ENCODE results near the gene RAB40AL. TPM values are rescaled to one million over a fixed set of nuclear protein-coding genes. Genes with fewer than 3 reads are reported as not detected.

RAB40AL gene
- total and polyA plus RNA-seq, 10 of the 15 experiments (the other 5 are each of a cell fraction or from before 2014, with no cell fraction given) = 0.13 to 0.45 (median 0.23) TPM; not detected in 4

DNA sequence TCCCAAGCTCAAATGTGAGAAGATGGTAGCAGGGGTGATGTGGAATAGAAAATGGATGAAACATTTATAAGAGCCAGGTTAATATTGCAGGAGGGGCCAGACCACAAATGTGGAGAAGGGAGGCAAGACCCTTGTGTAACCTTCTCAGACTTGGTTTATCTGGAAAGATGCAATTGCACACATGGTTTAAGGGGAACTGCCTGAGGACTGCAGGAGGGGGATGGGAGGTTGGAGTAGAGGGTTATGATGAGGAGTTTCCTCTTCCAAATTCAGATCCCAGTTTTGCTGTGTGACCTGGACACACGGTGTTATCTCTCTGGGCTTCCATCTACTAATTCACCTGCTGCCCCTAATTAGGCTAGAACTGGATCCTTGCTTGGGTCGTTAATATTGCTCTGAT, 46.1 kb downstream of the RAB40AL start:
- TF ChIP-seq ZSCAN29 (IDR thresholded peaks at IDR 0.05) (no peak), RFX5 (IDR thresholded peaks at IDR 0.05; ENCODE audit: low read depth, low read length) (no peak), NR2C2 (IDR thresholded peaks at IDR 0.05; ENCODE audit: borderline replicate concordance, control insufficient read depth, insufficient read length, low read depth) (no peak), SMAD1 (IDR thresholded peaks at IDR 0.05; ENCODE audit: low read depth, partially characterized antibody) (no peak), FOXK2 (IDR thresholded peaks at IDR 0.05) (no peak), HDAC2 (IDR thresholded peaks at IDR 0.05) (no peak)
- TF ChIP-seq, protein P1, sequence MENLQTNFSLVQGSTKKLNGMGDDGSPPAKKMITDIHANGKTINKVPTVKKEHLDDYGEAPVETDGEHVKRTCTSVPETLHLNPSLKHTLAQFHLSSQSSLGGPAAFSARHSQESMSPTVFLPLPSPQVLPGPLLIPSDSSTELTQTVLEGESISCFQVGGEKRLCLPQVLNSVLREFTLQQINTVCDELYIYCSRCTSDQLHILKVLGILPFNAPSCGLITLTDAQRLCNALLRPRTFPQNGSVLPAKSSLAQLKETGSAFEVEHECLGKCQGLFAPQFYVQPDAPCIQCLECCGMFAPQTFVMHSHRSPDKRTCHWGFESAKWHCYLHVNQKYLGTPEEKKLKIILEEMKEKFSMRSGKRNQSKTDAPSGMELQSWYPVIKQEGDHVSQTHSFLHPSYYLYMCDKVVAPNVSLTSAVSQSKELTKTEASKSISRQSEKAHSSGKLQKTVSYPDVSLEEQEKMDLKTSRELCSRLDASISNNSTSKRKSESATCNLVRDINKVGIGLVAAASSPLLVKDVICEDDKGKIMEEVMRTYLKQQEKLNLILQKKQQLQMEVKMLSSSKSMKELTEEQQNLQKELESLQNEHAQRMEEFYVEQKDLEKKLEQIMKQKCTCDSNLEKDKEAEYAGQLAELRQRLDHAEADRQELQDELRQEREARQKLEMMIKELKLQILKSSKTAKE (IDR thresholded peaks at IDR 0.05; ENCODE audit: low read depth, poor library complexity, severe bottlenecking) = no peak
- TF ChIP-seq, protein P2, sequence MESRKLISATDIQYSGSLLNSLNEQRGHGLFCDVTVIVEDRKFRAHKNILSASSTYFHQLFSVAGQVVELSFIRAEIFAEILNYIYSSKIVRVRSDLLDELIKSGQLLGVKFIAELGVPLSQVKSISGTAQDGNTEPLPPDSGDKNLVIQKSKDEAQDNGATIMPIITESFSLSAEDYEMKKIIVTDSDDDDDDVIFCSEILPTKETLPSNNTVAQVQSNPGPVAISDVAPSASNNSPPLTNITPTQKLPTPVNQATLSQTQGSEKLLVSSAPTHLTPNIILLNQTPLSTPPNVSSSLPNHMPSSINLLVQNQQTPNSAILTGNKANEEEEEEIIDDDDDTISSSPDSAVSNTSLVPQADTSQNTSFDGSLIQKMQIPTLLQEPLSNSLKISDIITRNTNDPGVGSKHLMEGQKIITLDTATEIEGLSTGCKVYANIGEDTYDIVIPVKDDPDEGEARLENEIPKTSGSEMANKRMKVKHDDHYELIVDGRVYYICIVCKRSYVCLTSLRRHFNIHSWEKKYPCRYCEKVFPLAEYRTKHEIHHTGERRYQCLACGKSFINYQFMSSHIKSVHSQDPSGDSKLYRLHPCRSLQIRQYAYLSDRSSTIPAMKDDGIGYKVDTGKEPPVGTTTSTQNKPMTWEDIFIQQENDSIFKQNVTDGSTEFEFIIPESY (IDR thresholded peaks at IDR 0.05) = no peak
- TF ChIP-seq, protein P3, sequence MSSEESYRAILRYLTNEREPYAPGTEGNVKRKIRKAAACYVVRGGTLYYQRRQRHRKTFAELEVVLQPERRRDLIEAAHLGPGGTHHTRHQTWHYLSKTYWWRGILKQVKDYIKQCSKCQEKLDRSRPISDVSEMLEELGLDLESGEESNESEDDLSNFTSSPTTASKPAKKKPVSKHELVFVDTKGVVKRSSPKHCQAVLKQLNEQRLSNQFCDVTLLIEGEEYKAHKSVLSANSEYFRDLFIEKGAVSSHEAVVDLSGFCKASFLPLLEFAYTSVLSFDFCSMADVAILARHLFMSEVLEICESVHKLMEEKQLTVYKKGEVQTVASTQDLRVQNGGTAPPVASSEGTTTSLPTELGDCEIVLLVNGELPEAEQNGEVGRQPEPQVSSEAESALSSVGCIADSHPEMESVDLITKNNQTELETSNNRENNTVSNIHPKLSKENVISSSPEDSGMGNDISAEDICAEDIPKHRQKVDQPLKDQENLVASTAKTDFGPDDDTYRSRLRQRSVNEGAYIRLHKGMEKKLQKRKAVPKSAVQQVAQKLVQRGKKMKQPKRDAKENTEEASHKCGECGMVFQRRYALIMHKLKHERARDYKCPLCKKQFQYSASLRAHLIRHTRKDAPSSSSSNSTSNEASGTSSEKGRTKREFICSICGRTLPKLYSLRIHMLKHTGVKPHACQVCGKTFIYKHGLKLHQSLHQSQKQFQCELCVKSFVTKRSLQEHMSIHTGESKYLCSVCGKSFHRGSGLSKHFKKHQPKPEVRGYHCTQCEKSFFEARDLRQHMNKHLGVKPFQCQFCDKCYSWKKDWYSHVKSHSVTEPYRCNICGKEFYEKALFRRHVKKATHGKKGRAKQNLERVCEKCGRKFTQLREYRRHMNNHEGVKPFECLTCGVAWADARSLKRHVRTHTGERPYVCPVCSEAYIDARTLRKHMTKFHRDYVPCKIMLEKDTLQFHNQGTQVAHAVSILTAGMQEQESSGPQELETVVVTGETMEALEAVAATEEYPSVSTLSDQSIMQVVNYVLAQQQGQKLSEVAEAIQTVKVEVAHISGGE (CRISPR knock-in tag; IDR thresholded peaks at IDR 0.05) = no peak
- Histone ChIP-seq H4K20me1 (ENCODE audit: control insufficient read depth, insufficient read depth) (no peaks in the 10 kb centered on the region), H3K9me3 (replicated peaks; ENCODE audit: control insufficient read depth, insufficient read depth, low read length) (no peaks in the 10 kb centered on the region; the same call in 2 of the 3 replicates), H3K4me2 (ENCODE audit: control insufficient read depth, insufficient read depth) (no peak overlapping the region), H3K27me3 (replicated peaks in 1 of 2; ENCODE audit: control insufficient read depth in 2 of 2, insufficient read depth in 2 of 2, low read length in 1 of 2) (no peaks in the 10 kb centered on the region), H3K9ac (ENCODE audit: control insufficient read depth, insufficient read depth, low read length) (no peak overlapping the region), H3K27ac (ENCODE audit: control insufficient read depth, insufficient read depth) (no peak overlapping the region), H3K4me1 (ENCODE audit: control insufficient read depth, insufficient read depth, low read length) (no peaks in the 10 kb centered on the region), H3K4me3 (no peak overlapping the region), H3K79me2 (ENCODE audit: control insufficient read depth, insufficient read depth, low read length) (no peaks in the 10 kb centered on the region), H2AFZ (ENCODE audit: control insufficient read depth, low read depth, low read length) (no peak overlapping the region), H3K36me3 (ENCODE audit: control insufficient read depth in 2 of 2, insufficient read depth in 2 of 2, low read length in 1 of 2) (no peaks in the 10 kb centered on the region)
- 14% methylated on average over 2 of the region's 2 CpGs for WGBS (ENCODE audit: insufficient coverage, insufficient replicate concordance, low lambda C conversion rate, missing lambda C conversion rate)
- ChIA-PET SMC1A (ENCODE audit: uncharacterized antibody, unreplicated experiment) (no interaction called here), RAD21 (ENCODE audit: unreplicated experiment) (no interaction called here), POLR2A (no interaction called here), CTCF (interaction anchor here (0.8 kb wide), 1 partner anchor 32 kb away, joined by 3 read pairs; no protein-coding TSS in a partner anchor)
- DNase-seq (ENCODE audit: low read depth, low spot score) (no peak), ATAC-seq (no peak), FAIRE-seq (no peak)
- no TSS peak for BruUV-seq (replicated peaks)
- intact Hi-C loops (cut with micrococcal nuclease; ENCODE audit: unreplicated experiment) (no loop called here), in situ Hi-C loops (cut with MboI) (no loop called here)
